ENCODE measurements around the gene ADCY1. TPM values are rescaled to one million over a fixed set of nuclear protein-coding genes. Genes with fewer than 3 reads are reported as not detected.

ADCY1 gene
- total RNA-seq, 2 experiments from 2014 or later, result 0.03 TPM; not detected in 1

- ATAC-seq (ENCODE audit: poor library complexity) (no peak), DNase-seq (no peak)
- Histone ChIP-seq H3K27me3 (ENCODE audit: control insufficient read depth in 1 of 2, insufficient read depth in 2 of 2, low read length in 2 of 2) (no peaks in the 10 kb centered on the region), H3K4me3 (ENCODE audit: low read length) (no peak overlapping the region), H3K9me3 (ENCODE audit: control insufficient read depth in 1 of 2, insufficient read depth in 1 of 2, low read length in 2 of 2) (peaks cover 0 to 5% of the 10 kb centered on the region in 2 experiments), H3K36me3 (ENCODE audit: insufficient read depth, low read length) (no peaks in the 10 kb centered on the region), H3K4me1 (ENCODE audit: insufficient read depth, low read length) (no peaks in the 10 kb centered on the region), H3K27ac (ENCODE audit: low read depth in 1 of 2, low read length in 2 of 2) (no peak overlapping the region)
- no peaks in the 10 kb centered on the region for H3K4me1 Mint-ChIP-seq (ENCODE audit: low read depth)
- no peak overlapping the region for H3K27ac Mint-ChIP-seq
- H3K27me3 Mint-ChIP-seq, result peaks cover 3% of the 10 kb centered on the region
- intact Hi-C loops (cut with DNase I, micrococcal nuclease), result no loop called here
- CTCF ChIA-PET, result no interaction called here
- POLR2A ChIA-PET, result no interaction called here
- no peak for TF ChIP-seq CTCF (IDR thresholded peaks at IDR 0.05)
- no peaks in the 10 kb centered on the region for H3K36me3 Mint-ChIP-seq (ENCODE audit: low read depth)
- no peaks in the 10 kb centered on the region for H3K9me3 Mint-ChIP-seq
- H3K4me3 Mint-ChIP-seq, result no peak overlapping the region
Measured at GRCh38 chr7:45592230-45592991, 18.2 kb downstream of the ADCY1 start.

DNA sequence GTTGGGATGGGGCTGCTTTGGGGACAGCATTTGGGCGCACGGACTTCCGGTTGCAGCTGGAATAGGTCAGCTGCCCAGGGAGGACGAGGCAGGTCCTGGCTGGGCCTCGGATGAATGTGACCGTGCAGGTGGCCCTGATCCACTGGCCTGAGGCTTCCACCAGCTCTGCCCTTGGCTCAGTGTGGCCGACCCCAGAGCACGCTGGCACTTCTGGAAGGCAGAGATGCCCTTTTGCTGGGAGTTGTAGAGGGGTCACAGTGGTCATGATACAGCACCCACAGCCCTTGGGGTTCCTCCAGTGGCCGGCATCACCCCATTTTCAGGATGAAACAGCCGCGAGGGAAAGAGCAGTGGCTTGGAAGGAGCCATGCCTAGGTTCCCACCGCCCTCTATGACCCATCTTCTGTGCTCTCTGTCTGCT, 19.0 kb downstream of the ADCY1 start:
- Mint-ChIP-seq H3K4me3 (no peak overlapping the region), H3K4me1 (ENCODE audit: low read depth) (no peaks in the 10 kb centered on the region), H3K36me3 (ENCODE audit: low read depth) (no peaks in the 10 kb centered on the region), H3K27me3 (no peaks in the 10 kb centered on the region), H3K9me3 (no peaks in the 10 kb centered on the region), H3K27ac (no peak overlapping the region)
- Histone ChIP-seq H3K27me3 (ENCODE audit: control insufficient read depth in 1 of 2, insufficient read depth in 2 of 2, low read length in 2 of 2) (no peaks in the 10 kb centered on the region), H3K4me3 (ENCODE audit: low read length) (no peak overlapping the region), H3K27ac (ENCODE audit: low read depth in 1 of 2, low read length in 2 of 2) (no peak overlapping the region), H3K36me3 (ENCODE audit: insufficient read depth, low read length) (no peaks in the 10 kb centered on the region), H3K9me3 (ENCODE audit: control insufficient read depth in 1 of 2, insufficient read depth in 1 of 2, low read length in 2 of 2) (peaks cover 0 to 5% of the 10 kb centered on the region in 2 experiments), H3K4me1 (ENCODE audit: insufficient read depth, low read length) (no peaks in the 10 kb centered on the region)
- DNase-seq (no peak), ATAC-seq (ENCODE audit: poor library complexity) (no peak)
- ChIA-PET CTCF (no interaction called here), POLR2A (no interaction called here)
- TF ChIP-seq CTCF (IDR thresholded peaks at IDR 0.05), result no peak
- intact Hi-C loops (cut with DNase I, micrococcal nuclease), result no loop called here

GRCh38 chr7:45593877-45594276, 19.7 kb downstream of the ADCY1 start:
- no peak for TF ChIP-seq CTCF (IDR thresholded peaks at IDR 0.05)
- no peaks in the 10 kb centered on the region for H3K27me3 Mint-ChIP-seq
- POLR2A ChIA-PET, result no interaction called here

More at GRCh38 chr7:45593877-45594276, 19.7 kb downstream of the ADCY1 start:
- H3K4me3 ChIP-seq (ENCODE audit: low read length), result no peak overlapping the region
- Mint-ChIP-seq H3K27ac (no peak overlapping the region), H3K36me3 (ENCODE audit: low read depth) (no peaks in the 10 kb centered on the region), H3K4me1 (ENCODE audit: low read depth) (no peaks in the 10 kb centered on the region), H3K4me3 (no peak overlapping the region), H3K9me3 (no peaks in the 10 kb centered on the region)
- H3K36me3 ChIP-seq (ENCODE audit: insufficient read depth, low read length), result no peaks in the 10 kb centered on the region
- CTCF ChIA-PET, result no interaction called here
- H3K9me3 ChIP-seq (ENCODE audit: control insufficient read depth in 1 of 2, insufficient read depth in 1 of 2, low read length in 2 of 2), result peaks cover 0 to 5% of the 10 kb centered on the region in 2 experiments
- H3K27me3 ChIP-seq (ENCODE audit: control insufficient read depth in 1 of 2, insufficient read depth in 2 of 2, low read length in 2 of 2), result no peaks in the 10 kb centered on the region
- DNase-seq, result no peak
- no peak overlapping the region for H3K27ac ChIP-seq (ENCODE audit: low read depth in 1 of 2, low read length in 2 of 2)
- intact Hi-C loops (cut with DNase I, micrococcal nuclease), result no loop called here
- no peaks in the 10 kb centered on the region for H3K4me1 ChIP-seq (ENCODE audit: insufficient read depth, low read length)
- no peak for ATAC-seq (ENCODE audit: poor library complexity)

Measured in CD4-positive, alpha-beta T cell (primary cell).